Fibroblast of skin of scalp (primary cell): Measurements from ENCODE around the gene GSK3B.
A peak's percentile ranks its signal among the peaks of the same experiment; 100 is the strongest.
"Not testable (repeated sequence)": the region's sequence is repeated elsewhere in the genome, so short reads cannot be mapped to it uniquely, and the experiment has no call there.

Source experiments
- DNase-seq: peaks from one replicate; pipeline ENCODE4 v3.0.0-alpha.2; 2013

GSK3B gene

GRCh38 chr3:120004008-120004498, 90.2 kb downstream of the GSK3B start:
- DNase-seq: peak; percentile 47

GRCh38 chr3:119998166-119998565, 96.1 kb downstream of the GSK3B start:
- no peak for DNase-seq

DNA sequence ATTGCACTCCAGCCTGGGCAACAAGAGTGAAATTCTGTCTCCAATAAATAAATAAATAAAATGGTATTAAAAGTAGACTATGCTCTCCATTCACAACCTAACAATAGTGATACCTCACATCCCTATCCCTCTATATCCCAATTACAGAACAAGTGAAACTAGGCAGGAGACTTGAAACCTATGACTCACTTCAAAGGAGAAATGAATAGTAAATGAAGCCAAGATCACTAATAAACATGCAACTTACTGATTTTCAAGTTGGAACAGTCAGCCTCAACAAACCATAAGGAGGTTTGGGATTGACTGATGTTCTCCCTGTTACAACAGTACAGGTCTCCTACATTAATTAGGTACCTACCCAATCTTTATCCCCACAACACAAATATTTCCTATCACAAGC, 103.4 kb downstream of the GSK3B start:
- DNase-seq: no peak

DNA sequence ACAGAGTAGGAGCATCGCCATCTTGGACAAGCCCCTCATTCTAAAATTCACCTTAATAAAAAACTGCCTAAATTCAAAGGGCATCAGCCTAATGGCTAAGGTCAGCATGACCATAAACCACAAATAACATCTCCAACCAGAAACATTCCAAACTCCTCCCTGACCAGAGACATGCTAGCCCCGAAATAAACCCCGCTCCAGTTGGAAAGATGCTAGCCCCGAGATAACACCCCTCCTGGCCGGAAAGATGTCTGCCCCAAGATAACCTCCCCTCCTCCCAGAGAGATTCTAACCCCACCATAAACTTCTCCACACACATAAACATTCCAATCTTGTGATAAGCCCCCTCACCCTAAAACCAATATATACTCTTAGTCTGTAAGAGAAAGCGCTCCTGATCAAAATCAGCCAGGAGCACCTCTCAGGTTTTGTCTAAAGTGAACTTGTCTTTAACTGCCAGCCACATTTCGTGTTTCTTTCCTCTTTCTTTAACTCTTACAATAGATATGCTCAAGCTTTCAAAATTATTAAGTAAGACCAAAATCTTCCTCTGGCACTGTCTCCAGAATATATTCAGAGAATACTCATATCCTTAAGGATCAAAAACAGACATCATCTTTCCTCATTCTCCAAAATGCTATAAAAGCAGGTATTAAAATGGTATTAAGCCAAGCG, 104.1 kb downstream of the GSK3B start:
- no peak for DNase-seq

- DNase-seq: not testable (repeated sequence)
Measured at GRCh38 chr3:119986812-119987211, 107.4 kb downstream of the GSK3B start.

- DNase-seq: no peak
Measured at GRCh38 chr3:119981386-119981785, 112.9 kb downstream of the GSK3B start.

- DNase-seq: no peak
Measured at GRCh38 chr3:119978554-119979208, 115.6 kb downstream of the GSK3B start.

GRCh38 chr3:119977353-119977752, 116.9 kb downstream of the GSK3B start:
- DNase-seq: no peak

GRCh38 chr3:119976214-119976613, 118.0 kb downstream of the GSK3B start:
- DNase-seq: no peak

GRCh38 chr3:119974656-119975055, 119.6 kb downstream of the GSK3B start:
- no peak for DNase-seq

GRCh38 chr3:119973018-119973646, 121.1 kb downstream of the GSK3B start:
- DNase-seq: no peak

- DNase-seq: no peak
Measured at GRCh38 chr3:119969759-119970158, 124.5 kb downstream of the GSK3B start.

- peak; percentile 19 for DNase-seq
Measured at GRCh38 chr3:119967353-119968006, 126.8 kb downstream of the GSK3B start.

DNA sequence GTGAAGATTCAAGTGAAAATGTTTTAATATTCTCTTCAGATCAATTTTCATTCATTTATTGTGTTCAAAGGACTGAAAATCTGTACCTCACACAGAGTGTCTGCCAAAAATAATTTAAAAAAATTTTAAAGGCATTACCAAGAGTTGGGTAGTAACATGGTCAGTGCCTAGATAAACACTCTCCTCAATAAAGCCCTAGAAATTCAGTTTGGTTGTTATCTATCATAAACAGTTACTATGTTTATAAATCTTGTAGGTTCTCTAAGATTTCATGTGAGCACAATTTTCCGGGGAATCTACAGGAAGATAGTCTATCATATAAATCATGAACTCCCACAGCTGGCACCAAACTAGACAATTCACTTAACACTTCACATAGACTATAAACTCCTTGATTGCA, 128.6 kb downstream of the GSK3B start:
- DNase-seq: no peak

- no peak for DNase-seq
Measured at GRCh38 chr3:119964294-119964693, 130.0 kb downstream of the GSK3B start.

DNA sequence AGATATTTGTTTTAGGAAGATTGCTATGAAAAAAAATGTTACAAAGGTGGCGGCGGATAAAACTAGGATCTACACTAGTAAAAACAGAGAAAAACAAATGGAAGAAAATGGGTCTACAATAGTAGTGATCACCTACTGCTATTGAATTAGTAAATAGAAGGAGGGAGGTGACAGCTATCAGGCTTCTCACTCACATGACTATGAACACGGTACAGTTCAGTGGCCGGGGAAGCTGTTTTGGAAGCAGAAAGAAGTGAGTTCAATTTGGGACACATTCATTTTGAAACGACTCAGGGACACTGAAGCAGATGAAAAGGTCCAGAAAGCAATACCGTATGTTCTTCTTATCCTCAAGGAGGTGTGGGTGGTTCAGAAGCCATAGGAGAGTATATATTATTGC, 138.3 kb downstream of the GSK3B start:
- DNase-seq: no peak

DNA sequence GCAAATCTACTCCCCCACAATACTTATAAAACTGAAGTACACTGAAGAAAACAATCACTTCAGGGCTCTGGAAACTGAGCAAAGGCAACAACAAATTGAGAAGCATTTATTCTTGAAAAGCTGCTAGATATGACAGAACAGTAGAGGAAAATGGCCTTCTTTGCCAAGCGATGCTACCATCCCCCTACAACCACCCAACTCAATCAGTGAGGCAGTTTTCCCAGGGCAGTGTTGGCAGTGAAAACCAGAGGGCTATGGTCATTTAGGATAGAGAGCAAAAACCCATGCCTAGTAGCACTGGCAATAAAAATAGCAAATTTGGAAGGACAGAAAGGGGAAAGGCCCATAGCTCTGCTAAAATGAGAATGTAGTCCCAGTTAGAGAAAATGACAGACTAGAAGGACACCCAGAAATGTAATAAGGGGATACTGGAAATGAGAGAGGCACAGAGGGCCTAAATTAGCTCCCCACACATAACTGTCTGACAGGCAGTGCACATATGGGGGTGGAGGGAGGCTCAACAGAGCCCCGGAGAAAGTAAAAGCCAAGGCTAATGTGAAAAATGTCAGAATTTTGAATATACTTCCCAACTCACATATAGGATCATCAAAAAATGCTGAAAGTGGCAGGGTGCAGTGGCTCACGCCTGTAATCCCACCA, 143.5 kb downstream of the GSK3B start:
- no peak for DNase-seq

GRCh38 chr3:119945291-119945690, 149.0 kb downstream of the GSK3B start:
- DNase-seq: no peak

GRCh38 chr3:119944091-119944490, 150.2 kb downstream of the GSK3B start:
- DNase-seq: no peak

DNA sequence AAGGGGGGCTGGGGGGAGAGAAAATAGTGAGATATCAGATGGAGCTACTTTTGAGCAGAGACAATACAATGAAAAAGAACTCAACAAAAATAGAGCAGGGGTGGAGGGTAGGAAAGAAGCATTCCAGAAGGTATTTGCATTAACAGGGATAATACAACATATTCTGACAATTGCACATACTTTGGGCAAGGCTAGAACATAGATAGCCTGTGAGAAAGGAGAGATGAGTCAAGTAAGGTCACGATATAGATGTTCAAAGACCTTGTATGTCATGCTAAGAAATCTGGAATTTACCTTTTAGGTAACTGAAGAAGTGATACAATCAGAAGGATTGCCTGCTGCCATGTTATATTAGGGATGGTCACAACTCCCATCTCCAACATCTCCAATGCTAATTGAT, 155.2 kb downstream of the GSK3B start:
- DNase-seq: no peak

DNA sequence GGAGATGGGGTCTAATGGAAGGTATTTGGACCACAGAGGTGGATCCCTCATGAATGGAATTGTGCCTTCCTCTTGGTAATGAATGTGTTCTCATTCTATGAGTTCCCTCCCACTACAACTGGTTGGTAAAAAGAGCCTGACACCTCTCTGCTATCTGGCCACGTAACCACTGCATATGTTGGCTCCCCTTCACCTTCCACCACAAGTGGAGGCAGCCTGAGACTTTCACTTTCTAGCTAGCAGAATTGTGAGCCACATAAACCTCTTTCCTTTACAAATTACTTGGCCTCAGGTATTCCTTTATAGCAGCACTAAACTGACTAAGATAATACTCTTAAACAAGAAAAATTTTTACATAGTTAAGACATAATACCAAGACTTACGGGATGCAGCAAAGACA, 157.0 kb downstream of the GSK3B start:
- DNase-seq: no peak

GRCh38 chr3:119934249-119934648, 160.0 kb downstream of the GSK3B start:
- DNase-seq: no peak

GRCh38 chr3:119933207-119933606, 161.0 kb downstream of the GSK3B start:
- no peak for DNase-seq
